Mucosa of descending colon (tissue), 3 donors: Measurements from ENCODE around the gene IGF1. TPM values are rescaled to one million over a fixed set of nuclear protein-coding genes. Genes with fewer than 3 reads are reported as not detected.

Source experiments
- ATAC-seq: fragments of 200-7000 bp; cut with Tn5 transposase; one replicate; pipeline ENCODE4 v1.9.1; 2020; ENCODE audit warnings: mild to moderate bottlenecking, moderate library complexity
- DNase-seq, 3 donors: peaks; one replicate each; pipeline ENCODE4 v3.0.0-alpha.2; 2020
- H3K36me3 ChIP-seq: fragments of 200-600 bp; one replicate; pipeline ENCODE4 v1.8.0; 2021; ENCODE audit warnings: low read depth, mild to moderate bottlenecking
- H3K4me1 ChIP-seq: fragments of 200-600 bp; one replicate; pipeline ENCODE4 v1.8.0; 2021; ENCODE audit warnings: low read depth, mild to moderate bottlenecking
- H3K4me3 ChIP-seq: fragments of 200-600 bp; one replicate; pipeline ENCODE4 v1.8.0; 2021; ENCODE audit warnings: mild to moderate bottlenecking
- H3K9me3 ChIP-seq: fragments of 200-600 bp; one replicate; pipeline ENCODE4 v1.8.0; 2021; ENCODE audit warnings: mild to moderate bottlenecking
- intact Hi-C, 2 donors: fragments of 100-400 bp; cut with DNase I in 1 of 2; cut with micrococcal nuclease in 1 of 2; formaldehyde crosslinking; loops; one replicate each; pipeline versions ENCODE4 v1.11.0 to v1.11.1; 2022; cut with DNase I, micrococcal nuclease
- total RNA-seq, 3 donors: library from RNA; stranded (reverse); fragmentation: NEBNext Ultra II Directional in 2 of 3; extraction: Animal tissue kit (Norgen Biotek cat#: 25700) in 2 of 3; gene quantifications; one replicate each; pipeline versions ENCODE4 v1.2.1 to v1.2.4, GENCODE V29; 2021 to 2023
- TF ChIP-seq, protein P1 (sequence below): fragments of 200-600 bp; IDR thresholded peaks from one replicate; pipeline ENCODE4 v1.8.0; 2022; ENCODE audit warnings: antibody characterized with exemption, mild to moderate bottlenecking
- donor health status: DM: no; HTN: no; CAD: no; lungs with moderate emphysema.
- donor health status: DM: no; HTN: no; CAD: no.
- donor health status: DM: no; HTN: yes; CAD: no.

Gene IGF1
- total RNA-seq, 3 donors from 2014 or later, result 2.5 to 12.6 (median 9.4) TPM

DNA sequence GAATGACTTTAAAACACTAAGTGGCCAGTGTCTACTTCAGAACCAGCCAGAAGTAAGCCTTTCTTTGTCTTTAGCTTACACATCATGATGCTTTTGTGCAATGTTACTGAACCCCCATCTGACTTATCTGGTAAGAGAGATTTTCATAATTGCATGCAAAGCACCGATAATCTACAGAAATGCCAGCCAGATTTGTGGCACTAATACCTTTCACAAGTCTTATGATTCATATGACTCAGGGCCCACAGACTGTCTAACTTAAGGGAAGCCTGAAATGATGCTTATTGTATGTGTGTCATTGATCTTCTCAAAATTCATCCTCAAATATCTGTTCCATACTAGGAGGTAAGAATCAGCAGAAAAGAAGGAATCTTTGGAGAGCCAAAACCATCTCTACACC is 18.0 kb downstream of the IGF1 start:
- intact Hi-C loops, result no loop called here
- DNase-seq, result no peak
- no peak overlapping the region for H3K4me3 ChIP-seq
- H3K9me3 ChIP-seq, result no peaks in the 10 kb centered on the region
- no peaks in the 10 kb centered on the region for H3K36me3 ChIP-seq
- TF ChIP-seq, protein P1, sequence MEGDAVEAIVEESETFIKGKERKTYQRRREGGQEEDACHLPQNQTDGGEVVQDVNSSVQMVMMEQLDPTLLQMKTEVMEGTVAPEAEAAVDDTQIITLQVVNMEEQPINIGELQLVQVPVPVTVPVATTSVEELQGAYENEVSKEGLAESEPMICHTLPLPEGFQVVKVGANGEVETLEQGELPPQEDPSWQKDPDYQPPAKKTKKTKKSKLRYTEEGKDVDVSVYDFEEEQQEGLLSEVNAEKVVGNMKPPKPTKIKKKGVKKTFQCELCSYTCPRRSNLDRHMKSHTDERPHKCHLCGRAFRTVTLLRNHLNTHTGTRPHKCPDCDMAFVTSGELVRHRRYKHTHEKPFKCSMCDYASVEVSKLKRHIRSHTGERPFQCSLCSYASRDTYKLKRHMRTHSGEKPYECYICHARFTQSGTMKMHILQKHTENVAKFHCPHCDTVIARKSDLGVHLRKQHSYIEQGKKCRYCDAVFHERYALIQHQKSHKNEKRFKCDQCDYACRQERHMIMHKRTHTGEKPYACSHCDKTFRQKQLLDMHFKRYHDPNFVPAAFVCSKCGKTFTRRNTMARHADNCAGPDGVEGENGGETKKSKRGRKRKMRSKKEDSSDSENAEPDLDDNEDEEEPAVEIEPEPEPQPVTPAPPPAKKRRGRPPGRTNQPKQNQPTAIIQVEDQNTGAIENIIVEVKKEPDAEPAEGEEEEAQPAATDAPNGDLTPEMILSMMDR, result no peak
- H3K4me1 ChIP-seq, result no peaks in the 10 kb centered on the region
- ATAC-seq, result no peak

DNA sequence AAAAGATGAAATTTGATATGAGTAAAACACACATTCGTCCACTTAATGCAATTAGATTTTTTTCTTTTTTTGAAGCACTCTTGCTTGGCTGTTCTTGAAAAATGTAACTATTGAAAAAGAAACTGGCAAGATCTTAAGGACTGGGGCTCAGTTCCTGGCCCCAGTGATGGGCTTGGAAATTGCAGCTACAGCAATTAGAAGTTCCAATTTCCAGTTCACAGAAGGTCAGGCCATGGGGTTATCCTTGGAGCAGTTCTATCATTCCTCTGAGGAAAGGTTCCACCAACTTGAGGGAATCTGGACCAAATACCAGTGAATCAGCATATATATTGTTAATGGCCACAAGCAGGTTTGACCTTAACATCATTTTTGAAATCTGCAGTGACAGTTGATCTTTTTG is 18.9 kb downstream of the IGF1 start:
- no peaks in the 10 kb centered on the region for H3K36me3 ChIP-seq
- intact Hi-C loops, result no loop called here
- no peak for DNase-seq

DNA sequence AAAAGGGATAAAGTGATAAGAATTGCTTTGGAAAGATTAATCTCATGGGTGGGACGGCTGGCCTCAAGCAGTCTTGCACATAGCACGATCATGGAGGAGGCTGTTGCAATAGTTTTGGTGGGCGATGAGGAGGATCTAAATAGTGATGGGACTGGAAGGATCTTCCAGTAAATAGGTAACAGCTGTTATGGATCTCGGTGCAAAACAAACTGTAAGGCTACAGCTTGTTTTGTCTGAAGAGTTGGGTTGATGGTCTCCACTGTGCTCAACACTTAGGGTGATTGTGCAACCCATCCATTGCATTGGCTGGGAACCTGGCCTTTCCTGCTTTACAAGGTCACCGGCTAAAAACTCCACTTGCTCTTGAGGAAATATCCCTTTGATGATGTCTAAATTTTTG is 21.0 kb downstream of the IGF1 start:
- TF ChIP-seq, protein P1, result no peak
- H3K4me3 ChIP-seq, result no peak overlapping the region
- DNase-seq, result no peak
- H3K4me1 ChIP-seq, result no peaks in the 10 kb centered on the region
- ATAC-seq, result no peak
- intact Hi-C loops, result no loop called here
- no peaks in the 10 kb centered on the region for H3K9me3 ChIP-seq
- no peaks in the 10 kb centered on the region for H3K36me3 ChIP-seq

More for the DNA sequence above, 18.9 kb downstream of the IGF1 start:
- H3K4me1 ChIP-seq, result no peaks in the 10 kb centered on the region
- no peak overlapping the region for H3K4me3 ChIP-seq
- TF ChIP-seq, protein P1, result no peak
- ATAC-seq, result no peak
- no peaks in the 10 kb centered on the region for H3K9me3 ChIP-seq

DNA sequence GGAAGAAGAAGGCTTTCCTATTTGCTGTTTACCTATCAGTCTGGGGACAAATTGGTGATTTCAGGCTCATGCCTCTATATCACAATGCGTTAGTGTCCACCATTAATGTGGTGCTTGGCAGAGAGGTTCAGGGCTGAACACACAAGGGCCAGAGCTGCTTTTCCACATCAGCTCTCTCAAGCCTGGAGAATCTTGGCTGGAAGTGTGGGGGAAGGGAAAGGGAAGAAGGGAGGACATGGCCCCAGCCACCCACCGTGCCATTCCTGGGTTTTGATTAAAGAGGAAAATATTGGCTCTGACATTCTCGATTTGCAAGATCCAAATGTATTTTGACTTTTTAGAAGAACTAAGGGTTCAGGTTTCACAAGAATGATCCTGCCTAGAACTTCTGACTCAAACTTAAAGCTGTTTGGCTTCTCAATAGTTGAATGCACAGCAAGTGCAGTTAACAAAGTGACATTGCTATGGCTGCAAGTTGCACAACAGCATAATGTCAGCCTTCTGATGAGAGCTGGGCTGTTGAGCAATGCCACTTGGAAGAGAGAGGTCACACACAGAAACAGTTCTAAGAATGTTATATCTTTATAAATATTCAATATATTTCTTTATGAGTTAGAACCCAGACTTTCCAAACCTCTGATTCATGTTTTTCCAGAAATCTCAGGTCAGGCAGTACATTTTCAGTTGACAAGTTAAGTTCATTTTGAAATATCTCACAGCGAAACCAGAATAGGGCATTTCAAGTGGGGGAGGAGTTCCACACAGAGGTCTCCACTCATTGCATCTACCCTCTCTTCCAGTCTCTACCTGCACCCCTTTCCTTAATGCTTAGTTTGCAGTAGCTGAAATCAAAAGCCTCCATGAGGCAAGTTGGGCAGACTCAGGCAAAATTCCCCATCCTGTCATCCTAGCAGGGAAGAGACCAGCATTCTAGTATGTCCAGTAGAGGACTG is 25.3 kb downstream of the IGF1 start:
- DNase-seq, result peak in 1 of 3 donors; percentile 13
- Histone ChIP-seq H3K9me3 (no peaks in the 10 kb centered on the region), H3K36me3 (no peaks in the 10 kb centered on the region), H3K4me1 (no peaks in the 10 kb centered on the region), H3K4me3 (no peak overlapping the region)
- intact Hi-C loops, result no loop called here
- ATAC-seq, result peak; percentile 20
- TF ChIP-seq, protein P1, result no peak

DNA sequence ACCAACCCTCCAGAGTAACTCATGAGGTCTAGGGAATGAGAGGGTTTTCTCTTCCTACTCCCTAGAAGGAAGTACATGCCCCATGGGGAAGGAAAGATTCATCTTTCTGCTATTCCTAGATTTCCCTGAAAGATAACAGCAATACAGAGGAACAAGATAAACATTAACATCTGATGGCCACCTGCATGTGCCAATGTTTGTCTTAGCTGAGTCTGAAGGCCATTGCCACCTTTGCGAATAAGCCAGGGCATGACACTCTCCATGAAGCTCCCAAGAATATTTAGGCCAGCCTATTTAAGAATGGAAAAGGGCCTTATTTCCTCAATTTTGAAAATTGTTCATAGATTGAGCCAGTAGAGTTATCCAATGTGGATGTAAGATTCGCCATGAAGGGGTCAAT is 26.0 kb downstream of the IGF1 start:
- no peak overlapping the region for H3K4me3 ChIP-seq
- no peak for DNase-seq
- no peaks in the 10 kb centered on the region for H3K4me1 ChIP-seq
- no peak for ATAC-seq
- TF ChIP-seq, protein P1, result no peak
- H3K9me3 ChIP-seq, result no peaks in the 10 kb centered on the region
- H3K36me3 ChIP-seq, result no peaks in the 10 kb centered on the region
- intact Hi-C loops, result no loop called here
